RWPE2 (cell line): Measurements from ENCODE around the gene TRIM54.
"Not testable (repeated sequence)": the region's sequence is repeated elsewhere in the genome, so short reads cannot be mapped to it uniquely, and the experiment has no call there.

Experiments
- ATAC-seq: fragments of 200-7000 bp; cut with Tn5 transposase; 3 replicates; pipeline ENCODE4 v1.9.1; 2021; ENCODE audit warnings: low read depth
- DNase-seq: peaks from one replicate; pipeline ENCODE4 v3.0.0-alpha.2; 2020; ENCODE audit warnings: low spot score
- H3K27ac ChIP-seq: fragments of 450-650 bp; 2 replicates; pipeline ENCODE4 v1.5.1; 2017; ENCODE audit warnings: mild to moderate bottlenecking; ENCODE audit not compliant: poor library complexity, severe bottlenecking
- H3K27me3 ChIP-seq: fragments of 250-450 bp; sonication (Bioruptor Pico); 2 replicates; pipeline ENCODE4 v1.5.1; 2021; ENCODE audit warnings: mild to moderate bottlenecking, moderate library complexity; ENCODE audit not compliant: insufficient read depth, poor library complexity, severe bottlenecking
- H3K36me3 ChIP-seq: fragments of 250-450 bp; sonication (Bioruptor Pico); 2 replicates; pipeline ENCODE4 v1.5.1; 2020; ENCODE audit warnings: low read depth, mild to moderate bottlenecking, moderate library complexity
- H3K4me1 ChIP-seq: fragments of 250-450 bp; sonication (Bioruptor Pico); 2 replicates; pipeline ENCODE4 v1.5.1; 2021; ENCODE audit warnings: mild to moderate bottlenecking, moderate library complexity; ENCODE audit not compliant: insufficient read depth, poor library complexity, severe bottlenecking
- H3K4me3 ChIP-seq: fragments of 250-450 bp; sonication (Bioruptor Pico); 2 replicates; pipeline ENCODE4 v1.5.1; 2021; ENCODE audit warnings: mild to moderate bottlenecking, moderate library complexity; ENCODE audit not compliant: severe bottlenecking
- H3K9me3 ChIP-seq: fragments of 250-450 bp; sonication (Bioruptor Pico); 2 replicates; pipeline ENCODE4 v1.5.1; 2021; ENCODE audit warnings: mild to moderate bottlenecking, moderate library complexity; ENCODE audit not compliant: severe bottlenecking
- CTCF ChIP-seq: fragments of 450-650 bp; IDR thresholded peaks from one replicate; pipeline ENCODE4 v1.5.1; 2017; ENCODE audit warnings: mild to moderate bottlenecking, moderate library complexity; ENCODE audit not compliant: poor library complexity, severe bottlenecking

TRIM54 gene

GRCh38 chr2:27316655-27317412 is 34.6 kb downstream of the TRIM54 start:
- DNase-seq, result no peak
- H3K27ac ChIP-seq, result no peak overlapping the region
- ATAC-seq, result no peak
- no peaks in the 10 kb centered on the region for H3K36me3 ChIP-seq
- TF ChIP-seq CTCF, result no peak
- H3K27me3 ChIP-seq, result no peaks in the 10 kb centered on the region
- H3K4me1 ChIP-seq, result peaks cover 12% of the 10 kb centered on the region
- no peaks in the 10 kb centered on the region for H3K9me3 ChIP-seq
- H3K4me3 ChIP-seq, result no peak overlapping the region

GRCh38 chr2:27319839-27320238 is 37.6 kb downstream of the TRIM54 start:
- H3K27ac ChIP-seq, DNase-seq, H3K27me3 ChIP-seq, ATAC-seq, H3K4me3 ChIP-seq, H3K9me3 ChIP-seq, H3K36me3 ChIP-seq: not testable (repeated sequence)
- peaks cover 13% of the 10 kb centered on the region for H3K4me1 ChIP-seq

- H3K9me3 ChIP-seq, result no peaks in the 10 kb centered on the region
- H3K27ac ChIP-seq, result peak overlapping the region; percentile 85
- H3K36me3 ChIP-seq, result no peaks in the 10 kb centered on the region
- TF ChIP-seq CTCF, result peak; percentile 80
- H3K4me3 ChIP-seq, result no peak overlapping the region
- ATAC-seq, result peak; percentile 85
- H3K27me3 ChIP-seq, result no peaks in the 10 kb centered on the region
- peak; percentile 96 for DNase-seq
- H3K4me1 ChIP-seq, result peaks cover 13% of the 10 kb centered on the region
These were observed 38.8 kb downstream of the TRIM54 start for GRCh38 chr2:27320958-27321543.

- ATAC-seq (no peak; the same call in 2 of the 3 replicates), DNase-seq (no peak)
- peak overlapping the region; percentile 70 for H3K4me3 ChIP-seq
- peaks cover 13% of the 10 kb centered on the region for H3K4me1 ChIP-seq
- H3K27ac ChIP-seq, result peak overlapping the region; percentile 85
- no peaks in the 10 kb centered on the region for H3K27me3 ChIP-seq
- no peaks in the 10 kb centered on the region; the same call in 1 of the 2 replicates for H3K36me3 ChIP-seq
- TF ChIP-seq CTCF, result no peak
- no peaks in the 10 kb centered on the region for H3K9me3 ChIP-seq
These were observed 40.1 kb downstream of the TRIM54 start for GRCh38 chr2:27322301-27322765.

- peaks cover 13% of the 10 kb centered on the region for H3K4me1 ChIP-seq
- H3K27ac ChIP-seq, result peak within 1 kb of the TSS; percentile 85
These were observed 40.8 kb downstream of the TRIM54 start, which contains the start of gene MPV17 for GRCh38 chr2:27322766-27323595. MPV17 (minus strand) TSS chr2:27323097; CDS start chr2:27322517, 580 bp downstream.

More at GRCh38 chr2:27322766-27323595, 40.8 kb downstream of the TRIM54 start, which contains the start of gene MPV17:
- Histone ChIP-seq H3K27me3 (no peaks in the 10 kb centered on the region), H3K9me3 (no peaks in the 10 kb centered on the region), H3K4me3 (peak within 1 kb of the TSS; percentile 70), H3K36me3 (peaks cover 5% of the 10 kb centered on the region)
- DNase-seq, result peak; percentile 93
- TF ChIP-seq CTCF, result no peak
- ATAC-seq, result peak; percentile 79
